MM.1S (cell line): ENCODE results near the gene FBXO42.

Source experiments
- EZH2 ChIP-seq: fragments of 300-600 bp; sonication (generic); optimal IDR thresholded peaks from 2 replicates; pipeline ENCODE3; 2017; ENCODE audit warnings: low read depth, mild to moderate bottlenecking, antibody characterized with exemption, low read length, mixed read lengths
- EZH2phosphoT487 ChIP-seq: fragments of 300-600 bp; sonication (generic); IDR thresholded peaks from 2 replicates; pipeline ENCODE4 v1.6.1; 2018; ENCODE audit warnings: antibody characterized with exemption, low read length
- TF ChIP-seq, protein P1 (sequence below): fragments of 300-600 bp; sonication (generic); IDR thresholded peaks from 2 replicates; pipeline ENCODE4 v1.5.1; 2016; ENCODE audit warnings: antibody characterized with exemption, low read length, mixed read lengths

DNA sequence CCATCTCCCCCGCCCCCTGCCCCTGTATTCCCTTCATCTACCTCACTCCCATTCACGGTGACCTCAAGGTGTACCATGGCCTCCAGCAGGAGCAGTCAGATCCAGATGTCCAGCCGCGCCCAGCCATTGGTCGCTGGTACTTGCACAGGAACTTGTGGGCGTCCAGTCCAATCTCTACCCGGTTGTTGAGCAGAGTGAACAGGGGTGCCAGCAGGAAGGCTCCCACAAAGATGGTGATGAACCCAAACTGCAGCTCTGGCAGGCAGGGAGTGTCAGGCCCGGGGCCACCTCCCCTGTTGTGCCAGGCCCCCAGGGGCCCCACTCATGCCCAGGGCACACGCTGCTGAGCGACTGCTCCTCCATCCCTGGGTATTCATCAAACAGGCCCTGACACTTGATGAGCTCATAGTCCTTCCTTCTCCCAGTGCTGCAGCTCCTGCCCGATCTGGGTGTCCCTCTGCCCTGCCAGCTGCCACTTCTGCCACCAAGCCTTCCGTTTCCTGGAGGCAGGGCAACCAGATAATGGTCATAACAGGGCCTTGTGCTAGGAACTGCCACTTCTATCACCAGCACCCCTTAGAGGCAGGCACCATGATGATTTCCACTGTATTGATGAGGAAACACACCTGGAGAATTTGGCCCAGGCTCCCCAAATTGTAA lies 134.1 kb downstream of the FBXO42 start:
- TF ChIP-seq, protein P1, sequence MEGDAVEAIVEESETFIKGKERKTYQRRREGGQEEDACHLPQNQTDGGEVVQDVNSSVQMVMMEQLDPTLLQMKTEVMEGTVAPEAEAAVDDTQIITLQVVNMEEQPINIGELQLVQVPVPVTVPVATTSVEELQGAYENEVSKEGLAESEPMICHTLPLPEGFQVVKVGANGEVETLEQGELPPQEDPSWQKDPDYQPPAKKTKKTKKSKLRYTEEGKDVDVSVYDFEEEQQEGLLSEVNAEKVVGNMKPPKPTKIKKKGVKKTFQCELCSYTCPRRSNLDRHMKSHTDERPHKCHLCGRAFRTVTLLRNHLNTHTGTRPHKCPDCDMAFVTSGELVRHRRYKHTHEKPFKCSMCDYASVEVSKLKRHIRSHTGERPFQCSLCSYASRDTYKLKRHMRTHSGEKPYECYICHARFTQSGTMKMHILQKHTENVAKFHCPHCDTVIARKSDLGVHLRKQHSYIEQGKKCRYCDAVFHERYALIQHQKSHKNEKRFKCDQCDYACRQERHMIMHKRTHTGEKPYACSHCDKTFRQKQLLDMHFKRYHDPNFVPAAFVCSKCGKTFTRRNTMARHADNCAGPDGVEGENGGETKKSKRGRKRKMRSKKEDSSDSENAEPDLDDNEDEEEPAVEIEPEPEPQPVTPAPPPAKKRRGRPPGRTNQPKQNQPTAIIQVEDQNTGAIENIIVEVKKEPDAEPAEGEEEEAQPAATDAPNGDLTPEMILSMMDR: no peak
- no peak for TF ChIP-seq EZH2
- no peak for TF ChIP-seq EZH2phosphoT487
